ENCODE results near the gene SLC46A3. TPM values are rescaled to one million over a fixed set of nuclear protein-coding genes. Genes with fewer than 3 reads are reported as not detected.

SLC46A3 gene
- total RNA-seq (2014; rRNA removed) (0.84 and 1.4 TPM in 2 replicates), Bru-seq, nascent RNA (percentile 42 among the genes with signal in this experiment), BruChase-seq, experiment 1, labeled RNA remaining after a 6-hour chase (percentile 52 among the genes with signal in this experiment), BruChase-seq, experiment 2, labeled RNA remaining after a 2-hour chase (percentile 52 among the genes with signal in this experiment)
- long read RNA-seq, transcript SLC46A3-201 (6 exons, 3,173 nt) = major isoform, 17 of 20 reads
- long read RNA-seq, partial matches to known transcripts = 0 of 20 reads
- long read RNA-seq, other reads (novel, unspliced or antisense) = 2 of 20 reads

- Histone ChIP-seq H3K9ac (ENCODE audit: low read length) (peak within 1 kb of the TSS; percentile 76), H3K9me3 (ENCODE audit: low read length) (no peaks in the 10 kb centered on the region), H3F3A (ENCODE audit: low read length, unreplicated experiment) (no peaks in the 10 kb centered on the region), H4K20me1 (ENCODE audit: low read length) (no peaks in the 10 kb centered on the region), H3K36me3 (ENCODE audit: low read depth, low read length) (no peaks in the 10 kb centered on the region), H3K4me2 (ENCODE audit: low read length) (peak within 1 kb of the TSS; percentile 87), H3K4me3 (ENCODE audit: low read length) (peak within 1 kb of the TSS; percentile 71), H3K27me3 (ENCODE audit: low read length) (no peaks in the 10 kb centered on the region), H3K9me2 (replicated peaks; ENCODE audit: low read length) (no peaks in the 10 kb centered on the region), H3K79me2 (ENCODE audit: low read length) (no peaks in the 10 kb centered on the region), H3K27ac (ENCODE audit: low read length) (peak within 1 kb of the TSS; percentile 46), H3K4me1 (ENCODE audit: insufficient read depth, low read length) (peaks cover 32% of the 10 kb centered on the region), H2AFZ (ENCODE audit: low read length) (peak within 1 kb of the TSS; percentile 92)
- TF ChIP-seq EZH2 (IDR thresholded peaks at IDR 0.05; ENCODE audit: low read length, unreplicated experiment) (no peak), EZH2phosphoT487 (IDR thresholded peaks at IDR 0.05; ENCODE audit: borderline replicate concordance, low read length) (no peak), CTCF (conservative IDR thresholded peaks at IDR 0.05; ENCODE audit: low read depth, low read length) (no peak)
- no TSS peak for BruUV-seq (replicated peaks)
- intact Hi-C loops (cut with micrococcal nuclease) = loop anchor here (1.0 to 5.0 kb wide), 3 partner anchors 34 to 78 kb away; no protein-coding TSS in a partner anchor
- ChIA-PET POLR2A (ENCODE audit: unreplicated experiment) (no interaction called here), CTCF (interaction anchor here (0.7 to 1.1 kb wide), 3 partner anchors 59 to 78 kb away, joined by 3 to 4 read pairs (median 3); partner anchors contain the start of gene POMP)
- ATAC-seq = peak; percentile 94
- DNase-seq = peak; percentile 84
These were observed at the start of gene SLC46A3 for GRCh38 chr13:28718543-28719226. Gene SLC46A3, minus strand, starts transcription at chr13:28718970. Its CDS starts 972 bp downstream, at chr13:28717998.

- Histone ChIP-seq H3K4me3 (ENCODE audit: low read length) (no peak overlapping the region), H3K4me1 (ENCODE audit: insufficient read depth, low read length) (no peaks in the 10 kb centered on the region), H3K9me3 (ENCODE audit: low read length) (no peaks in the 10 kb centered on the region; the same call in 1 of the 2 replicates), H3K36me3 (ENCODE audit: low read depth, low read length) (no peaks in the 10 kb centered on the region; the same call in 1 of the 2 replicates), H3K27me3 (ENCODE audit: low read length) (no peaks in the 10 kb centered on the region), H3K27ac (ENCODE audit: low read length) (no peak overlapping the region), H2AFZ (ENCODE audit: low read length) (no peak overlapping the region), H3K4me2 (ENCODE audit: low read length) (no peak overlapping the region), H3K9me2 (replicated peaks; ENCODE audit: low read length) (no peaks in the 10 kb centered on the region), H4K20me1 (ENCODE audit: low read length) (no peaks in the 10 kb centered on the region), H3K79me2 (ENCODE audit: low read length) (no peaks in the 10 kb centered on the region), H3F3A (ENCODE audit: low read length, unreplicated experiment) (no peaks in the 10 kb centered on the region), H3K9ac (ENCODE audit: low read length) (no peak overlapping the region)
- BruUV-seq (replicated peaks) = no TSS peak
- TF ChIP-seq CTCF (conservative IDR thresholded peaks at IDR 0.05; ENCODE audit: low read depth, low read length) (no peak), EZH2phosphoT487 (IDR thresholded peaks at IDR 0.05; ENCODE audit: borderline replicate concordance, low read length) (no peak), EZH2 (IDR thresholded peaks at IDR 0.05; ENCODE audit: low read length, unreplicated experiment) (no peak)
- intact Hi-C loops (cut with micrococcal nuclease) = no loop called here
- ChIA-PET POLR2A (ENCODE audit: unreplicated experiment) (no interaction called here), CTCF (no interaction called here)
- ATAC-seq (no peak), DNase-seq (no peak)
These were observed 45.1 kb upstream of the SLC46A3 start for GRCh38 chr13:28763887-28764286.

All from PC-3 (cell line).